NCI-H1417 (cell line): ENCODE data around the gene MAP2K3.

ENCODE experiments used
- DNase-seq, 3 experiments: peaks; one replicate each; lab custom pipeline; 2025; lab: John Stamatoyannopoulos, UW

Gene MAP2K3

GRCh38 chr17:21252796-21253645, 31.5 kb upstream of the MAP2K3 start, which contains the start of gene NATD1:
Gene NATD1, minus strand, starts transcription at chr17:21253410. Its CDS starts 146 bp downstream, at chr17:21253264.
- DNase-seq = peak; percentile 59 to 79 (median 59)

- no peak for DNase-seq
Measured at GRCh38 chr17:21253646-21254441, 30.7 kb upstream of the MAP2K3 start.

GRCh38 chr17:21258593-21258992, 25.9 kb upstream of the MAP2K3 start:
- no peak for DNase-seq

- no peak for DNase-seq
Measured at GRCh38 chr17:21262259-21262993, 22.1 kb upstream of the MAP2K3 start.

DNA sequence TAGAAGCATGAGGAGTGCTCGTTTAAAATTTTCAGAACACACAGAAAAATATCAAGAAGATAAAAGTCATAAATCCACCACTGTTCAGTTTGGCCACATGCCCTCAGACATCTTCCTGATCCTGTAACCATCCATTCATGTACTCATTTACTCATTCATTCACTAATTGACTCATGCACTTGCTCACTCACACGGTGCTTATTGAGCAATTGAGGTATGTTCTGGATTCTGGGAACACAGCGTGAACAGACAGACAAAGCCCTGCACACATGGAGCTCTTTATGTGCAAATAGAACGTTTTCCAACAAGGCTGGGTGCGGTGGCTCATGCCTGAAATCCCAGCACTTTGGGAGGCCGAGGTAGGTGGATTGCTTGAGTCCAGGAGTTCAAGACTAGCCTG, 21.1 kb upstream of the MAP2K3 start:
- DNase-seq = no peak

DNA sequence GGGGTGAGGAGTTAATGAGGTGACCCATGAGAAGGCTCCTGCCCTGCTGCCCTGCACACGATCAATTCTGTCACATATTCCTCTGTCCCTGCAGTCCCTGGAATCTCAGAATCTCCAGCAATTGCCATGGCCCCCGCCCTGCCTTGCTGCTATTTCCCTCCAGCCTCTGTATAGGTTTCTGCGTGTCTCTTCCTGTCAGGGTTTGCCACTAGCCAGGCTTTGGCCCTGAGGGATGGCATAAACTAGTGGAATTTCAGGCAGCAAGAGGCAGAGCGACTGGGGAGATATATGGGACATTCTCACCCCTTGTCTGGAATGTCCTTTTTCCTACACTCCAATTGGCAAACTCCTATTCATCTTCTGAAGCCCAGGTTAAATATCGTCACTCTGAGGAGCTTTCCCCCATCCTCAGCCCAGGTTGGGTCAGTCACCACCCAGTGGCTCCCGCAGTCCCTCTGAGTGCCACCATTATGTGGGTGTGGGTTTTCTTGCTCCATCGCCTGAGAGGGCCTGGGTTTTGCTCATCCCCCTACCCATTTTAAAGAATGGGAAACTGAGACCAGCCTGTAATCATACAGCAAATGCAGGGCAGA, 15.8 kb upstream of the MAP2K3 start:
- no peak for DNase-seq

DNA sequence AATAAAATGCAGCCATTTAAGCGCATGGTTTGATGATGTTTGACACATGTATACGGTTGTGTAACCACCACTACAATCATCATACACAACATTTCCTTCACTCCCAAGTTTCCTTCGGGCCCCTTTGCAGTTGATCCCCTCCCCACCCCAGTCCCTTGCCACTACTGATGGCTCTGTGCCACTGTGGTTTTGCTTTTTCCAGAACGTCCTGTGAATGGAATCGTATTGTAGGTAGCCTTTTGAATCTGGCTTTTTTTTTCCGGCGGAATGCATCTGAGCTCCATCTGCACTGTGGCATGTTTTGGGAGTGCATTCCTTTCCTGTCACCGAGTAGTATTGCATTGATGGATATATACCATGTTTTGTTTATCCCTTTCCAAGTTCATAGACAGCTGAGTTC, 15.1 kb upstream of the MAP2K3 start:
- DNase-seq = no peak

GRCh38 chr17:21271454-21272183, 12.9 kb upstream of the MAP2K3 start:
- no peak for DNase-seq

GRCh38 chr17:21272250-21272649, 12.3 kb upstream of the MAP2K3 start:
- no peak for DNase-seq

GRCh38 chr17:21272881-21273792, 11.4 kb upstream of the MAP2K3 start:
- DNase-seq = no peak

- DNase-seq = peak in 1 of 3 experiments; percentile 67
Measured at GRCh38 chr17:21275047-21275578, 9.4 kb upstream of the MAP2K3 start.

DNA sequence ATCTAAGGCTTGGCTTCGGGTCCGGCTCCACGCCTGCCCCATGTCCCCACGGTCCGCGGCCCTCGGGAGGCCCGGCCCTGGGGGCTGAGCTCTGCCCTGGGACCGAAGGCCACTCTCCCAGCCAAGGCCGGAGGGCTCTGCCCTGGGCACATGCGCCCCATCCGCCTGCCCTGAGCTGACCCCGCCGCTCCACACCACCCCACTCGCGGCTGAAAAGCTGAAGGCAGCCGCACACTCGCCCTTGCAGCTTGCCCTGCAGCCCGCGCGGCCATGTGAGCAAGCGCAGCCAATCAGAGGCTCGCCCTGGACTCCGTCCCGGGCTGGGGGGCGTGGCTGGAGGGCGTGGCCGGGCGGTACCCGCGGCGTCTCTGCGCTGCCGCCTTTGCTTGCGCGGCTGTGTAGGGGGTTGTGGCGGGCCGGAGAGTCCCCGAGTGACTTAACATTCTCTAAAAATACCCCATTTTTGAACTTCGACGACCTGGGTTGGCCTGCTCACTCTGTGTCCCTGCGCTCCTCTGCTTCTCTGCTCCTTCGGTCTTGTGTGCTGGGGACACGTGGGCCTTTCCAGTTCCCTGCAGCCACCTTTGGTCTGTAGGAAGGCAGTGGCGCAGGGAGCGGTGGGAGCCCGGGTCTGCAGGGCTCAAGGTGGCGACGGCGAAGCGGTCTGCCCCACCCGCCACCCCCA, 8.8 kb upstream of the MAP2K3 start:
- DNase-seq = peak; percentile 77 to 87 (median 78)

- no peak for DNase-seq
Measured at GRCh38 chr17:21276264-21276588, 8.3 kb upstream of the MAP2K3 start.

- no peak for DNase-seq
Measured at GRCh38 chr17:21277332-21277731, 7.2 kb upstream of the MAP2K3 start.

GRCh38 chr17:21278450-21279197, 5.9 kb upstream of the MAP2K3 start:
- no peak for DNase-seq

DNA sequence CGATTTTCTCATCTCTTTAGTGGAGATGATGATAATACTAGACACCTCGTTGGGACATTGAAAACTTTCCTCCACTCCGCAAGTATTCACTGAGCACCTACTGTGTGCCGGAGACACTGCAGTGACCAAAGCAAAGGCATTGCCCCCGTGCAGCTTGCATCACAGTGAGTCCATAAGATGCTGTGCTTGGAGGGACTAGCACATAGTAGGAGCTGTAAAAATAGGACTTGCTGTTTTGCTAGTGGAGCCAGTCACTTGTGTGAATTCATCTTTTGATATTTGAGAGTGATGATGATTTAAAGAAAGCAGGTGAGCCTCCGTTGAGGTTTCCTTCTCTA, 5.3 kb upstream of the MAP2K3 start:
- DNase-seq = no peak

- no peak for DNase-seq
Measured at GRCh38 chr17:21279582-21279981, 4.9 kb upstream of the MAP2K3 start.

DNA sequence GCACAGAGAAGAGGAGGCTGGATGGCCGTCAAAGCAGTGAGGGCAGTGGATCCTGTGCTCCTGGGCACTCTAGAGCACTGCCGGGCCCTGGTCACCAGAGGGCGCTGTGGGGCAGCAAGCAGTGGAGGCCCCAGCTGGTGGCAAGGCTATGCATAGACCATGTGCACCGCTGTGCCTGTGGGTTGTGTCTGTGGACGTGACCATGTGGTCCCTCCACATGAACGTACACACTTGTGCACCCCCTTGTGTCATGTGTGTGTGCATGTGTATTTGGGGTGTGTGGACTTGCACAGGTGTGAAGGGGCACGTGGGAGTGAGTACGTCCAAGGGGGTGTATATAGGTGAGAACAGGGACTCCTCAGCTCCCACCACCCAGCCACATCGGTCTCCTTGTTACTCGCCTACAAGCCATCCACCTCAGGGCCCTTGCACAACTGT, 4.4 kb upstream of the MAP2K3 start:
- DNase-seq = peak; percentile 50 to 73 (median 69)

DNA sequence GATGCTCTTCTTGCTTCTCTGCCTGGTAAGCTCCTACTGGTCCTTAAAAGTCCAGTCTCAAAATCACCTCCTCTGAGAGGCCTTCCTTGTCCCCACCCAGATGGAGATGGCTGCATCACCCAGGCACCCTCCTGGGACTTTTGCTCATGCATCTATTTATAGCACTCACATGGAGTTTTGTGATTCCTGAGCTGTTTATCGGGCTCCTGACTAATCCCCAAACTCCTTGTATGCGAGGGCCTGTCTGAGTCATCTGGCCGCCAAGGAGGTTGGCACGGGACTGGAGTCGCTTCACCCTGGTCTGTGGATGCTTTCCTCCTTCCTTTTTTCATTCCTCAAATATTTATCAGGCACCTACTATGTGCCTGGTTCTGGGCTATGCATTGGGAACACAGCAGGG, 2.3 kb upstream of the MAP2K3 start:
- no peak for DNase-seq
